SK-N-SH treated with all-trans-retinoic acid at 6 μM for 48 hours (cell line): Measurements from ENCODE around the gene CDHR4.
A peak's percentile ranks its signal among the peaks of the same experiment; 100 is the strongest.

Experiments used
- ATAC-seq: fragments of 200-7000 bp; cut with Tn5 transposase; 3 replicates; pipeline ENCODE4 v1.9.1; 2020; ENCODE audit warnings: mild to moderate bottlenecking, moderate library complexity
- ARNTL ChIP-seq: fragments of 450-650 bp; formaldehyde crosslinking; IDR thresholded peaks from 2 replicates; pipeline ENCODE4 v1.5.0; 2020; ENCODE audit warnings: low read depth, mild to moderate bottlenecking, moderate library complexity, borderline replicate concordance
- BACH2 ChIP-seq: fragments of 250-450 bp; sonication (Bioruptor Pico); IDR thresholded peaks from 2 replicates; pipeline ENCODE4 v1.9.0; 2021; ENCODE audit warnings: mild to moderate bottlenecking, borderline replicate concordance
- CSDC2 ChIP-seq: fragments of 250-450 bp; sonication (Bioruptor Pico); IDR thresholded peaks from 2 replicates; pipeline ENCODE4 v1.5.0; 2020; ENCODE audit warnings: mild to moderate bottlenecking, moderate library complexity
- ESRRG ChIP-seq: fragments of 250-450 bp; sonication (Bioruptor Pico); IDR thresholded peaks from 2 replicates; pipeline ENCODE4 v1.6.1; 2021; ENCODE audit warnings: mild to moderate bottlenecking
- GLIS3 ChIP-seq: fragments of 250-450 bp; sonication (Bioruptor Pico); IDR thresholded peaks from 2 replicates; pipeline ENCODE4 v1.5.0; 2020; ENCODE audit warnings: mild to moderate bottlenecking, moderate library complexity
- ISL1 ChIP-seq: fragments of 250-450 bp; sonication (Bioruptor Pico); IDR thresholded peaks from 2 replicates; pipeline ENCODE4 v2.1.2; 2022; ENCODE audit warnings: mild to moderate bottlenecking, moderate library complexity
- OSR1 ChIP-seq: fragments of 250-450 bp; sonication (Bioruptor Pico); IDR thresholded peaks from 2 replicates; pipeline ENCODE4 v1.8.0; 2022; ENCODE audit warnings: moderate library complexity, mild to moderate bottlenecking, inconsistent platforms
- PPARA ChIP-seq: fragments of 250-450 bp; sonication (Bioruptor Pico); IDR thresholded peaks from 2 replicates; pipeline ENCODE4 v1.5.0; 2020; ENCODE audit warnings: mild to moderate bottlenecking, borderline replicate concordance
- RARB ChIP-seq: fragments of 250-450 bp; sonication (Bioruptor Pico); IDR thresholded peaks from 2 replicates; pipeline ENCODE4 v1.8.0; 2021; ENCODE audit warnings: mild to moderate bottlenecking, moderate library complexity
- SNAI2 ChIP-seq: fragments of 250-450 bp; sonication (Bioruptor Pico); IDR thresholded peaks from 2 replicates; pipeline ENCODE4 v1.5.0; 2020; ENCODE audit warnings: mild to moderate bottlenecking, moderate library complexity
- TCF4 ChIP-seq: fragments of 250-450 bp; sonication (Bioruptor Pico); IDR thresholded peaks from 2 replicates; pipeline ENCODE4 v1.8.0; 2021; ENCODE audit warnings: mild to moderate bottlenecking, moderate library complexity, borderline replicate concordance
- TOX ChIP-seq: fragments of 250-450 bp; sonication (Bioruptor Pico); IDR thresholded peaks from 2 replicates; pipeline ENCODE4 v1.8.0; 2021; ENCODE audit warnings: mild to moderate bottlenecking, moderate library complexity, borderline replicate concordance
- ZC3H10 ChIP-seq: fragments of 250-450 bp; sonication (Bioruptor Pico); IDR thresholded peaks from 2 replicates; pipeline ENCODE4 v1.5.1; 2021; ENCODE audit warnings: mild to moderate bottlenecking, moderate library complexity
- ZFP30 ChIP-seq: fragments of 450-650 bp; formaldehyde crosslinking; IDR thresholded peaks from 2 replicates; pipeline ENCODE4 v1.5.0; 2022; ENCODE audit warnings: mild to moderate bottlenecking, moderate library complexity
- ZNF565 ChIP-seq: fragments of 450-650 bp; formaldehyde crosslinking; conservative IDR thresholded peaks from 2 replicates; pipeline ENCODE4 v1.5.0; 2020; ENCODE audit warnings: low read depth, mild to moderate bottlenecking, moderate library complexity
- ZNF70 ChIP-seq: fragments of 450-650 bp; formaldehyde crosslinking; IDR thresholded peaks from 2 replicates; pipeline ENCODE4 v1.5.0; 2020; ENCODE audit warnings: mild to moderate bottlenecking, moderate library complexity
- ZNF8 ChIP-seq: fragments of 450-650 bp; formaldehyde crosslinking; IDR thresholded peaks from 2 replicates; pipeline ENCODE4 v1.5.0; 2020; ENCODE audit warnings: mild to moderate bottlenecking, moderate library complexity
- TF ChIP-seq, protein P1 (sequence below): fragments of 250-450 bp; sonication (Bioruptor Pico); IDR thresholded peaks from 2 replicates; pipeline ENCODE4 v1.5.1; 2021; ENCODE audit warnings: mild to moderate bottlenecking, moderate library complexity
- TF ChIP-seq, protein P2 (sequence below): fragments of 250-450 bp; sonication (Bioruptor Pico); IDR thresholded peaks from 2 replicates; pipeline ENCODE4 v1.5.1; 2020; ENCODE audit warnings: low read depth, mild to moderate bottlenecking, moderate library complexity
- TF ChIP-seq, protein P3 (sequence below): fragments of 250-450 bp; sonication (Bioruptor Pico); IDR thresholded peaks from 2 replicates; pipeline ENCODE4 v1.5.0; 2020; ENCODE audit warnings: mild to moderate bottlenecking, moderate library complexity
- TF ChIP-seq, protein P4 (sequence below): fragments of 250-450 bp; sonication (Bioruptor Pico); IDR thresholded peaks from 2 replicates; pipeline ENCODE4 v1.8.0; 2021; ENCODE audit warnings: low read depth, mild to moderate bottlenecking, moderate library complexity, borderline replicate concordance

Gene CDHR4

DNA sequence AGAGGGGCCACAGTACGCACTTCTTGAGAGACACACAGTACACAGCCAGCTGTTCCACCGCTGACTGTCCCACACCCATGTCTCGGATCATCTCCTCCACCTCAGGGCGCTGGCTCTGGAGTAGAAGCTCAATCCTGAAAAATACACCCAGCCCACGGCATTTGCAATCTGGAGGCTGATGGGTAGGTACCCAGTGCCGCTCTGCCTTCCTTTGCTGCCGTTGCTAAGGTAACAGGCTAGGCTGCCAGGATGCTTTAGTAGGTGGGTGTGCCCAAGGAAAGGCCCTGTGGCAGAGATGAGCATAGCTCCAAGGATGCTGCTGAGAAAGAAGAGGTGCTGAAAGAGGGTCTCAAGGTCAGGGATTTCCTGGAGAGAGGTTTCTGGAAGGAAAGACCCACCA is 42.1 kb upstream of the CDHR4 start:
- ATAC-seq: no peak
- TF ChIP-seq PPARA (no peak), ZNF70 (no peak), ESRRG (CRISPR knock-in tag) (no peak), RARB (CRISPR knock-in tag) (no peak), ZNF8 (CRISPR knock-in tag) (no peak), CSDC2 (CRISPR knock-in tag) (no peak)

DNA sequence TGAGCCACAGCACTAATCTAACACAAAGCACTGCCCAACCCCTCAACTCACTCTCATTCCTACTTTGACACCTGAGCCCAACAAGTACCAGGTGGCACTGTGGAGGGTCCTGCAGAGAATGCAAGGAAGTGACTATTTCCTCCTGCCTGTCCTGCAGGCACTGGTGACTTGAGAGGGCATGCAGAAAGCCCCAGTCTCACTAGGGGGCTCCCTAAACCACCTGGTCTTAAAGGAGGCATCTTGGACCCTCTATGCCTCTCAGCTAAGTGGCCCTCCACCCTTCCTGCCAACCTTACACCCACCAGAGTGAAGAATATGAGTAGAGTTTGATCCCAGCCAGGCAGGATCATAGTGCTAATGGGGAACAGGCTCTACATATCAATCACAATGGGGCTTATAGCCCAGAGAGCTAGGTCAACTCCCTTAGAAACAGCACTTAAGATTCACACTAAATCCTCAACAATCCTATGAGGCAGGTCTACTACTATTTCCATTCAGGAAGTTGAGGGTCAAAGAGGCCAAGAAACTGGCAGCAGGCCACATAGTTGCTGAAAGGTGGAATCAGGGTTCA is 41.5 kb upstream of the CDHR4 start:
- TF ChIP-seq PPARA (no peak), ZFP30 (CRISPR knock-in tag) (no peak), TCF4 (CRISPR knock-in tag) (no peak), ESRRG (CRISPR knock-in tag) (no peak), ZNF70 (no peak), TOX (CRISPR knock-in tag) (no peak), ARNTL (CRISPR knock-in tag) (no peak), BACH2 (CRISPR knock-in tag) (no peak), GLIS3 (CRISPR knock-in tag) (no peak), ZC3H10 (CRISPR knock-in tag) (no peak), SNAI2 (CRISPR knock-in tag) (no peak), ISL1 (no peak), ZNF8 (CRISPR knock-in tag) (no peak), RARB (CRISPR knock-in tag) (no peak), OSR1 (CRISPR knock-in tag) (no peak)
- TF ChIP-seq, protein P1, sequence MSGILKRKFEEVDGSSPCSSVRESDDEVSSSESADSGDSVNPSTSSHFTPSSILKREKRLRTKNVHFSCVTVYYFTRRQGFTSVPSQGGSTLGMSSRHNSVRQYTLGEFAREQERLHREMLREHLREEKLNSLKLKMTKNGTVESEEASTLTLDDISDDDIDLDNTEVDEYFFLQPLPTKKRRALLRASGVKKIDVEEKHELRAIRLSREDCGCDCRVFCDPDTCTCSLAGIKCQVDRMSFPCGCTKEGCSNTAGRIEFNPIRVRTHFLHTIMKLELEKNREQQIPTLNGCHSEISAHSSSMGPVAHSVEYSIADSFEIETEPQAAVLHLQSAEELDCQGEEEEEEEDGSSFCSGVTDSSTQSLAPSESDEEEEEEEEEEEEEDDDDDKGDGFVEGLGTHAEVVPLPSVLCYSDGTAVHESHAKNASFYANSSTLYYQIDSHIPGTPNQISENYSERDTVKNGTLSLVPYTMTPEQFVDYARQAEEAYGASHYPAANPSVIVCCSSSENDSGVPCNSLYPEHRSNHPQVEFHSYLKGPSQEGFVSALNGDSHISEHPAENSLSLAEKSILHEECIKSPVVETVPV (CRISPR knock-in tag): no peak
- TF ChIP-seq, protein P2, sequence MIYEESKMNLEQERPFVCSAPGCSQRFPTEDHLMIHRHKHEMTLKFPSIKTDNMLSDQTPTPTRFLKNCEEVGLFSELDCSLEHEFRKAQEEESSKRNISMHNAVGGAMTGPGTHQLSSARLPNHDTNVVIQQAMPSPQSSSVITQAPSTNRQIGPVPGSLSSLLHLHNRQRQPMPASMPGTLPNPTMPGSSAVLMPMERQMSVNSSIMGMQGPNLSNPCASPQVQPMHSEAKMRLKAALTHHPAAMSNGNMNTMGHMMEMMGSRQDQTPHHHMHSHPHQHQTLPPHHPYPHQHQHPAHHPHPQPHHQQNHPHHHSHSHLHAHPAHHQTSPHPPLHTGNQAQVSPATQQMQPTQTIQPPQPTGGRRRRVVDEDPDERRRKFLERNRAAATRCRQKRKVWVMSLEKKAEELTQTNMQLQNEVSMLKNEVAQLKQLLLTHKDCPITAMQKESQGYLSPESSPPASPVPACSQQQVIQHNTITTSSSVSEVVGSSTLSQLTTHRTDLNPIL (CRISPR knock-in tag): no peak
- TF ChIP-seq, protein P3, sequence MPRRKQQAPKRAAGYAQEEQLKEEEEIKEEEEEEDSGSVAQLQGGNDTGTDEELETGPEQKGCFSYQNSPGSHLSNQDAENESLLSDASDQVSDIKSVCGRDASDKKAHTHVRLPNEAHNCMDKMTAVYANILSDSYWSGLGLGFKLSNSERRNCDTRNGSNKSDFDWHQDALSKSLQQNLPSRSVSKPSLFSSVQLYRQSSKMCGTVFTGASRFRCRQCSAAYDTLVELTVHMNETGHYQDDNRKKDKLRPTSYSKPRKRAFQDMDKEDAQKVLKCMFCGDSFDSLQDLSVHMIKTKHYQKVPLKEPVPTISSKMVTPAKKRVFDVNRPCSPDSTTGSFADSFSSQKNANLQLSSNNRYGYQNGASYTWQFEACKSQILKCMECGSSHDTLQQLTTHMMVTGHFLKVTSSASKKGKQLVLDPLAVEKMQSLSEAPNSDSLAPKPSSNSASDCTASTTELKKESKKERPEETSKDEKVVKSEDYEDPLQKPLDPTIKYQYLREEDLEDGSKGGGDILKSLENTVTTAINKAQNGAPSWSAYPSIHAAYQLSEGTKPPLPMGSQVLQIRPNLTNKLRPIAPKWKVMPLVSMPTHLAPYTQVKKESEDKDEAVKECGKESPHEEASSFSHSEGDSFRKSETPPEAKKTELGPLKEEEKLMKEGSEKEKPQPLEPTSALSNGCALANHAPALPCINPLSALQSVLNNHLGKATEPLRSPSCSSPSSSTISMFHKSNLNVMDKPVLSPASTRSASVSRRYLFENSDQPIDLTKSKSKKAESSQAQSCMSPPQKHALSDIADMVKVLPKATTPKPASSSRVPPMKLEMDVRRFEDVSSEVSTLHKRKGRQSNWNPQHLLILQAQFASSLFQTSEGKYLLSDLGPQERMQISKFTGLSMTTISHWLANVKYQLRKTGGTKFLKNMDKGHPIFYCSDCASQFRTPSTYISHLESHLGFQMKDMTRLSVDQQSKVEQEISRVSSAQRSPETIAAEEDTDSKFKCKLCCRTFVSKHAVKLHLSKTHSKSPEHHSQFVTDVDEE: no peak
- TF ChIP-seq, protein P4, sequence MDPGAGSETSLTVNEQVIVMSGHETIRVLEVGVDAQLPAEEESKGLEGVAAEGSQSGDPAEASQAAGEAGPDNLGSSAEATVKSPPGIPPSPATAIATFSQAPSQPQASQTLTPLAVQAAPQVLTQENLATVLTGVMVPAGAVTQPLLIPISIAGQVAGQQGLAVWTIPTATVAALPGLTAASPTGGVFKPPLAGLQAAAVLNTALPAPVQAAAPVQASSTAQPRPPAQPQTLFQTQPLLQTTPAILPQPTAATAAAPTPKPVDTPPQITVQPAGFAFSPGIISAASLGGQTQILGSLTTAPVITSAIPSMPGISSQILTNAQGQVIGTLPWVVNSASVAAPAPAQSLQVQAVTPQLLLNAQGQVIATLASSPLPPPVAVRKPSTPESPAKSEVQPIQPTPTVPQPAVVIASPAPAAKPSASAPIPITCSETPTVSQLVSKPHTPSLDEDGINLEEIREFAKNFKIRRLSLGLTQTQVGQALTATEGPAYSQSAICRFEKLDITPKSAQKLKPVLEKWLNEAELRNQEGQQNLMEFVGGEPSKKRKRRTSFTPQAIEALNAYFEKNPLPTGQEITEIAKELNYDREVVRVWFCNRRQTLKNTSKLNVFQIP (CRISPR knock-in tag): no peak
- ATAC-seq: peak; percentile 53

DNA sequence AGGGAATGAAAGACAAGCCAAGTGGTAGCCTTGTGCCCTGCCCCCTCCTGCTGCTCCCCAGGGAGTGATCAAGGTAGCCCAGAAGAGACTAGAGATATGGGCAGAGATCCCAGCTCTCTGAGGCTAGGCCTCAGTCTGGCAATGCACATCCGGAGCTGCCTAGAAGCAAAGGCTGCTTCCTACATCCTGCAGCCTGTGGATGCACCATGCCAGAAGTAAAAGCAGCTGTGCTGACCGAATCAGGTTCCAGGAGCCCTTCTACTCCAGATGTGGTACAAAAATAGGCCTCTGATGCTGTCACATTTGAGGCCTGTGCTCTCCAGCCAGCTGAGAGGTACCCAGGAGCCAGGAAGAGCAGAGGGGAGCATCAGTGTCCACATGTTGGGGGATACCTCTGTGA is 40.7 kb upstream of the CDHR4 start:
- no peak for ATAC-seq
- TF ChIP-seq ARNTL (CRISPR knock-in tag): no peak

DNA sequence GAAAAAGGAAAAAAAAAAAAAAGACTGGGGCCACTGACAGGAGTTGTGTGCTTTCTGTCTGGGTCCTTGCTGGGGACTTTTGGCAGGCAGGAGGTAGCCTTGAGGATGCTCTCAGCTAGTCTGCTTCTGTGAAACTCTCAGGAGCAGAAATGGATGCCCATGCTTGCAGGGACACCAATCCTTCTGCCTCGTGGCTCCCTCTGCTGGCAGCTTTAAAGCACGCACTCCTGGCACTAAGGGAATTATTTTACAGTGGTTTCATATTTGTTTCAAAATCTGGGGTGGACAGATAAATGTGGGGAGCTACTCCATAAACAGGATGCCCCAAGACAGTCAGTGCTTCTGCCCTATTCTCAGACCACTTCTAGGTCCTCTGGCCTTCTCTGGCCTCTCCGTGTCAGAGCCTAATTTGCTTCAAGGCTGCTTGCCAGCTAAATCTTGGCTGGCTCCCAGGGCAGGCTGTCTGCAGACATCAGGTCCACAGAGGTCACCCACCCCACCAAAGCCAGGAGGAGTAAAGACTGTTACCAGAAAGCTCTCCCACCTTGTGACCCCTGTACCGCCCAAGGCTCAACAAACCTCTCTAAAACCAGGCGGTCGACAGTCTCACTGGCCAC is 39.6 kb upstream of the CDHR4 start:
- TF ChIP-seq, protein P1 (CRISPR knock-in tag): no peak
- TF ChIP-seq ZFP30 (CRISPR knock-in tag): no peak
- TF ChIP-seq ZNF565 (CRISPR knock-in tag): no peak
- TF ChIP-seq CSDC2 (CRISPR knock-in tag): no peak
- TF ChIP-seq ARNTL (CRISPR knock-in tag): no peak
- TF ChIP-seq SNAI2 (CRISPR knock-in tag): no peak
- TF ChIP-seq TCF4 (CRISPR knock-in tag): no peak
- TF ChIP-seq, all 23 proteins: peak for 0
- peak; percentile 95 for ATAC-seq
